Esophagus muscularis mucosa (tissue), 3 donors: ENCODE data around the gene KREMEN1.

Experiments
- CTCF ChIP-seq, 3 experiments: fragments of 200-600 bp in 2 of 3; fragments of 450-650 bp in 1 of 3; sonication (generic) in 2 of 3; IDR thresholded peaks; one replicate each; pipeline ENCODE4 v1.5.1; 2017 to 2019; ENCODE audit warnings: antibody characterized with exemption in 3 of 3, mild to moderate bottlenecking in 2 of 3, moderate library complexity in 1 of 3
- POLR2A ChIP-seq: fragments of 450-650 bp; IDR thresholded peaks from one replicate; pipeline ENCODE4 v1.6.1; 2017; ENCODE audit warnings: antibody characterized with exemption, moderate library complexity, mild to moderate bottlenecking, low read depth

GRCh38 chr22:29205594-29206371 lies 132.9 kb downstream of the KREMEN1 start, which contains the start of gene EMID1:
- no peak for TF ChIP-seq POLR2A
- TF ChIP-seq CTCF (IDR thresholded peaks at IDR 0.05) = peak; percentile 18 to 32 (median 19)
